ENCODE data around the gene TMPRSS11D. TPM values are rescaled to one million over a fixed set of nuclear protein-coding genes. Genes with fewer than 3 reads are reported as not detected.

The TMPRSS11D gene
- total and polyA plus RNA-seq, 2 of the 8 experiments (the other 6 are each of a cell fraction or from before 2014, with no cell fraction given): not detected

- Histone ChIP-seq H3K18ac (ENCODE audit: extremely low read depth, low read length) (no peak overlapping the region), H2BK12ac (ENCODE audit: low read depth, low read length) (no peak overlapping the region), H3K9me3 (ENCODE audit: insufficient read depth in 2 of 2, low read depth in 1 of 2, low read length in 1 of 2) (no peaks in the 10 kb centered on the region), H4K5ac (ENCODE audit: insufficient read length, low read depth, low read length) (no peak overlapping the region), H3K23me2 (ENCODE audit: low read depth, low read length) (no peaks in the 10 kb centered on the region), H2BK120ac (replicated peaks; ENCODE audit: low read depth, low read length) (no peak overlapping the region), H3K79me1 (ENCODE audit: low read depth, low read length) (no peaks in the 10 kb centered on the region), H2AFZ (ENCODE audit: low read length) (no peak overlapping the region), H3K27ac (ENCODE audit: low read depth, low read length) (no peak overlapping the region), H4K91ac (replicated peaks; ENCODE audit: insufficient read length, low read length) (no peak overlapping the region), H3K9ac (replicated peaks in 1 of 4; ENCODE audit: extremely low read depth in 1 of 4, low read depth in 3 of 4, low read length in 3 of 4) (no peak overlapping the region), H2BK5ac (ENCODE audit: low read depth, low read length) (no peak overlapping the region), H3K79me2 (ENCODE audit: control insufficient read depth in 1 of 2, insufficient read depth in 2 of 2, low read length in 2 of 2) (no peaks in the 10 kb centered on the region), H3K4ac (replicated peaks; ENCODE audit: insufficient read length, low read depth, low read length) (no peak overlapping the region), H3K4me2 (ENCODE audit: insufficient read depth in 1 of 2, low read depth in 2 of 2, low read length in 2 of 2) (no peak overlapping the region), H4K8ac (ENCODE audit: extremely low read depth, insufficient read depth, low read length) (no peak overlapping the region), H2BK15ac (ENCODE audit: low read length) (no peak overlapping the region), H4K20me1 (replicated peaks in 1 of 2; ENCODE audit: control insufficient read depth in 1 of 2, insufficient read depth in 2 of 2, low read length in 2 of 2) (no peaks in the 10 kb centered on the region), H3K56ac (replicated peaks; ENCODE audit: insufficient read length, low read depth, low read length) (no peak overlapping the region), H3K4me1 (replicated peaks in 1 of 4; ENCODE audit: control insufficient read depth in 3 of 4, insufficient read depth in 4 of 4, low read length in 3 of 4) (peaks cover 0 to 8% (median 0%) of the 10 kb centered on the region in 4 experiments; a peak in 2 of 7 replicates), H3K4me3 (ENCODE audit: extremely low read depth in 1 of 4, insufficient read depth in 2 of 4, low read depth in 3 of 4, low read length in 4 of 4) (no peak overlapping the region), H2AK5ac (ENCODE audit: low read depth, low read length) (no peak overlapping the region), H3K23ac (ENCODE audit: insufficient read length) (no peak overlapping the region), H3K36me3 (ENCODE audit: control insufficient read depth in 2 of 4, insufficient read depth in 4 of 4, low read length in 3 of 4) (no peaks in the 10 kb centered on the region), H2BK20ac (ENCODE audit: low read length) (no peak overlapping the region), H3K14ac (ENCODE audit: insufficient read length) (no peak overlapping the region), H3K27me3 (replicated peaks in 1 of 4; ENCODE audit: control insufficient read depth in 3 of 4, extremely low read depth in 1 of 4, insufficient read depth in 3 of 4, low read length in 3 of 4) (no peaks in the 10 kb centered on the region)
- DNase-seq (ENCODE audit: low read depth in 1 of 2, low spot score in 2 of 2): no peak
- no peak for TF ChIP-seq SP4 (IDR thresholded peaks at IDR 0.05; ENCODE audit: low read length)
- no peak for TF ChIP-seq FOSL1 (IDR thresholded peaks at IDR 0.05; ENCODE audit: insufficient read depth, low read depth, low read length)
- no peak for TF ChIP-seq ATF3 (IDR thresholded peaks at IDR 0.05; ENCODE audit: insufficient read depth, low read depth, low read length)
- TF ChIP-seq CTBP2 (IDR thresholded peaks at IDR 0.05; ENCODE audit: borderline replicate concordance, insufficient read depth, insufficient read length, low read length): no peak
- no peak for TF ChIP-seq EZH2 (IDR thresholded peaks at IDR 0.05; ENCODE audit: low read depth, low read length, severe bottlenecking)
- TF ChIP-seq SAP30 (IDR thresholded peaks at IDR 0.05; ENCODE audit: insufficient read depth, insufficient replicate concordance, low read length): no peak
- TF ChIP-seq POU5F1 (IDR thresholded peaks at IDR 0.05; ENCODE audit: low read depth, low read length): no peak
- TF ChIP-seq ASH2L (IDR thresholded peaks at IDR 0.05; ENCODE audit: low read length): no peak
- TF ChIP-seq BRCA1 (IDR thresholded peaks at IDR 0.05; ENCODE audit: low read depth, low read length): no peak
- TF ChIP-seq POLR2A (IDR thresholded peaks at IDR 0.05; ENCODE audit: control extremely low read depth in 1 of 2, low read depth in 2 of 2, low read length in 2 of 2): no peak
- no peak for TF ChIP-seq JUND (IDR thresholded peaks at IDR 0.05; ENCODE audit: low read length)
- TF ChIP-seq SUZ12 (IDR thresholded peaks at IDR 0.05; ENCODE audit: low read length): no peak
- TF ChIP-seq E2F6 (IDR thresholded peaks at IDR 0.05): no peak
- TF ChIP-seq BACH1 (IDR thresholded peaks at IDR 0.05; ENCODE audit: low read length): no peak
- TF ChIP-seq POLR2AphosphoS5 (IDR thresholded peaks at IDR 0.05; ENCODE audit: low read depth, low read length): no peak
- ChIA-PET POLR2A (ENCODE audit: partially characterized antibody) (no interaction called here), CTCF (ENCODE audit: partially characterized antibody) (no interaction called here)
- FAIRE-seq: no peak
- 87% methylated on average over 3 of the region's 3 CpGs; no CpG with 5 or more reads in 1 of the 2 experiments for whole genome bisulfite sequencing, 2 experiments (ENCODE audit: extremely low coverage in 1 of 2, insufficient coverage in 1 of 2, insufficient read length in 1 of 2, insufficient replicate concordance in 2 of 2, low coverage in 1 of 2, low lambda C conversion rate in 2 of 2, missing lambda C conversion rate in 1 of 2)
Measured at GRCh38 chr4:67931256-67931655, 47.5 kb upstream of the TMPRSS11D start.
